Erythroblast (primary cell): ENCODE measurements around the gene ADGRL4.

Experiments used
- GATA1 ChIP-seq: IDR thresholded peaks from 2 replicates; pipeline ENCODE4 v1.6.1; 2011; ENCODE audit warnings: low read depth, mild to moderate bottlenecking, control low read depth, low read length, moderate library complexity
- POLR2A ChIP-seq: IDR thresholded peaks from 2 replicates; pipeline ENCODE4 v1.6.1; 2011; ENCODE audit warnings: mild to moderate bottlenecking, low read length

DNA sequence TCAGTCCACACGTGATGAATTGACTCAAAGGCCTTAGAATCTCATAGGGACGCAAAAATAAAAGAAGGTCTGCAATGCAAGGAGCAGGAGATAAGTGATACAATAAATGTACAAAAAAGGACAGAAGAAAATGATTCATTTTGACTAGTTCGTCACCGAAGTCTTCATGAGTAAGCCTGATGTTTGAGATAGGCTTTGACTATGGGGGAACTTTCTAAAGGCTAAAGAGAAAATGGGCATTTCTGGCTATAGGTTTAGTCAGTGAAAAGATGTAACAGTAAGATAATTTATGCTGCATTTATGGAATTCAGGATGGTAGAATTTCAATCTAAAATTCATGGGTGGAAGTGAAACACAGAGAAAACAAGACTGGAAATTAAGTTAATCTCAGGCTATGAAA lies 163.0 kb downstream of the ADGRL4 start:
- no peak for TF ChIP-seq POLR2A
- TF ChIP-seq GATA1: no peak
